BE2C (cell line): Measurements from ENCODE around the gene LHX1.

Experiments used
- DNase-seq: peaks from one replicate; pipeline ENCODE4 v3.0.0-alpha.2; 2020
- H3K27me3 ChIP-seq: fragments of 250-450 bp; sonication (Bioruptor Pico); 2 replicates; pipeline ENCODE4 v1.5.1; 2020; ENCODE audit warnings: mild to moderate bottlenecking
- H3K36me3 ChIP-seq: fragments of 250-450 bp; sonication (Bioruptor Pico); 2 replicates; pipeline ENCODE4 v1.5.1; 2020; ENCODE audit warnings: mild to moderate bottlenecking
- H3K4me1 ChIP-seq: fragments of 250-450 bp; sonication (Bioruptor Pico); 2 replicates; pipeline ENCODE4 v1.5.1; 2020
- H3K4me3 ChIP-seq: 2 replicates; pipeline ENCODE4 v1.5.1; 2011; ENCODE audit warnings: low read depth, low read length
- H3K9me3 ChIP-seq: fragments of 250-450 bp; sonication (Bioruptor Pico); 2 replicates; pipeline ENCODE4 v1.5.1; 2020
- TF ChIP-seq, protein P1 (sequence below): IDR thresholded peaks from 2 replicates; pipeline ENCODE4 v1.5.1; 2012; ENCODE audit warnings: mild to moderate bottlenecking, low read depth, low read length

The LHX1 gene

DNA sequence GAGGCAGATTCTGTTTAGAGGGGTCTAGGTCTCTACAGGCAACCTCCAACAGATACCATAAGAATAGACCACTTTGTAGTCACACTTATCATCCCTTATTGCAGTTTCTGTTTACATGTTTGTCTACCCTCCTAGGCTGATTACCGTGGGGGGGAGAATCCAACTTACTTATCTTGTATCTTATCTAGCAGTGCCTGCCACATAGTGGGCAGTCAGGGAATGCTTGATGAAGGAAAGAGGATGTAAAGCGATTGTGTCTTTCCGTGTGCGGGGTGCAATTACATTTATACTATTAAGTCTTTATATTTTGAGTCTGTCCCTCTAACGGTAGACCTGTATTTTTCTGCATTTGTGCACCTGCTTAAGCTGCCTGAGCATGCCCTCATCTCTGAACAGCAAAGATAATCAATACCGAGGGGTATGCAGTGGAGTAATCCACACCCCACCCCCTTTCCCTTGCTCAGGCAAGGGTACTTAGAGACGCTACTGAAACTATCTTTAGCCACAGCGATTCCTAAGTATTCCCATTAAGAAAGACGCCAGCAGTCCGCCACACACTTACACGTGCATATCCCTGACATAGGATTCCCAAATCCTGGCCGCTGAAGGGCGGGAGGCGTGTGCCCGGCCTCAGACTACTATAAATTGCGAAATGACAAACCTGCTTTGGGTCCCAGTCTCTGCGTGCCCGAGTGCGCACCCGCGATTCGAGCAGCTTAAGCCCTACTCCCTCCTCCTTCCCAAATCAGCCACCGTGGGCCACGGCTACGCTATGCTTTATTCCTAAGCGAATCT is 10.8 kb downstream of the LHX1 start:
- Histone ChIP-seq H3K9me3 (no peaks in the 10 kb centered on the region), H3K27me3 (peaks cover 48% of the 10 kb centered on the region), H3K36me3 (peaks cover 28% of the 10 kb centered on the region), H3K4me1 (no peaks in the 10 kb centered on the region), H3K4me3 (peak overlapping the region; percentile 83)
- TF ChIP-seq, protein P1, sequence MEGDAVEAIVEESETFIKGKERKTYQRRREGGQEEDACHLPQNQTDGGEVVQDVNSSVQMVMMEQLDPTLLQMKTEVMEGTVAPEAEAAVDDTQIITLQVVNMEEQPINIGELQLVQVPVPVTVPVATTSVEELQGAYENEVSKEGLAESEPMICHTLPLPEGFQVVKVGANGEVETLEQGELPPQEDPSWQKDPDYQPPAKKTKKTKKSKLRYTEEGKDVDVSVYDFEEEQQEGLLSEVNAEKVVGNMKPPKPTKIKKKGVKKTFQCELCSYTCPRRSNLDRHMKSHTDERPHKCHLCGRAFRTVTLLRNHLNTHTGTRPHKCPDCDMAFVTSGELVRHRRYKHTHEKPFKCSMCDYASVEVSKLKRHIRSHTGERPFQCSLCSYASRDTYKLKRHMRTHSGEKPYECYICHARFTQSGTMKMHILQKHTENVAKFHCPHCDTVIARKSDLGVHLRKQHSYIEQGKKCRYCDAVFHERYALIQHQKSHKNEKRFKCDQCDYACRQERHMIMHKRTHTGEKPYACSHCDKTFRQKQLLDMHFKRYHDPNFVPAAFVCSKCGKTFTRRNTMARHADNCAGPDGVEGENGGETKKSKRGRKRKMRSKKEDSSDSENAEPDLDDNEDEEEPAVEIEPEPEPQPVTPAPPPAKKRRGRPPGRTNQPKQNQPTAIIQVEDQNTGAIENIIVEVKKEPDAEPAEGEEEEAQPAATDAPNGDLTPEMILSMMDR, result no peak
- no peak for DNase-seq

DNA sequence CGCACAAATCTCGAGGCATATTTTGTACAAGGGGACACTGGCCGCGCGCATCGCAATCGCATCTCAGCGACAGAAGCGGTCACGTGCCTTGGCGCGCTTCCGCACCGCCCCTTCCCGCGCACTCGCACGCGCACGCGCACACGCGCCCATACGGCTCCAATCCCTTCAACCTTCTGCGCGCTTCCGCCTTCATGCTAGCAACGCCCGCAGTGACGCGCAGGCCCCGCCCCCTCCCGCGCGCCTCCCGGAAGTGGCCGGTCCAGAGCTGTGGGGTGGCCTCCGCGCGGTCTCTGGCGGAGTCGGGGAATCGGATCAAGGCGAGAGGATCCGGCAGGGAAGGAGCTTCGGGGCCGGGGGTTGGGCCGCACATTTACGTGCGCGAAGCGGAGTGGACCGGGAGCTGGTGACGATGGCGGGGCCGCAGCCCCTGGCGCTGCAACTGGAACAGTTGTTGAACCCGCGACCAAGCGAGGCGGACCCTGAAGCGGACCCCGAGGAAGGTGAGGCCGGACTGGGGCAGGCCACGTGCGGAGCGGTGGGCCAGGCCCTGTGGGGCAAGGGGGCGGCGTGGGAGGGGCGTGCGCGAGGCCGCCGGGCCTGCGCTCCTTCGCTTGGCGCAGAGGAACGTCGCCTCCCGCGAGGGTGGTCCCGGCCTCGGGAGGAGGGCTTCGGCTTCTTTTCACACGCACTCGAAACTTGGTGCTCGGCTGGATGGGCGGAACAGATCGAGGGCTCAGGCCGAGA is 11.6 kb downstream of the LHX1 start, which contains the start of gene AATF:
Gene AATF, plus strand, starts transcription at position 238 of the 744 bp plus-strand sequence. Its CDS starts 172 bp downstream, at position 410.
- H3K4me1 ChIP-seq, result no peaks in the 10 kb centered on the region
- peak; percentile 99 for DNase-seq
- TF ChIP-seq, protein P1, result no peak
- H3K4me3 ChIP-seq, result peak within 1 kb of the TSS; percentile 83
- H3K27me3 ChIP-seq, result peaks cover 41% of the 10 kb centered on the region
- H3K9me3 ChIP-seq, result no peaks in the 10 kb centered on the region
- H3K36me3 ChIP-seq, result peaks cover 36% of the 10 kb centered on the region

DNA sequence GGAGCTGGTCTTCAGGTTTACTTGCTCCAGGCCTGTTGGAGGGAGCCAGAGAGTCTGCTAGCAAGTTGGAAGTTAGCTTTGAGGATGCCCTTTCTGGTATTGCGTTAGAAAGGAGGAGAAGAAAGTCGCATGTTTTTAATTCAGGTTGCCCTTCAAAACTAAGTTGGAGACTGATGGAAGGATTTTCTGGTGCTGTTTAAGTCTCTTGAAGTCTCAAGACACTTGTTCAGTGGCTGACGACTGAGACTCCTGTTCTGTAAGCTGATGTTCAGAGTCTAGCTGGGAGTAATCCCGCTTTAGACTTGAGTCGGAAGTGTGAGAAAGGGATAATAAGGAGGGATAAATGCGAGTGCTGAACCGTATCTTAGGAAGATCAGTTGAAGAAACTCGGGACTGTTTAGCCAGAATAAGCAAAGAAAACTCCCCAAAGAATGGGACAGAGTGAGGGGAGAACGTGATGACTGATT is 12.2 kb downstream of the LHX1 start:
- TF ChIP-seq, protein P1, result 0 out of 2 replicates have a peak, but pooled peaks have one; percentile 6
- H3K9me3 ChIP-seq, result no peaks in the 10 kb centered on the region
- peak overlapping the region; percentile 83 for H3K4me3 ChIP-seq
- no peak for DNase-seq
- no peaks in the 10 kb centered on the region for H3K4me1 ChIP-seq
- peaks cover 42% of the 10 kb centered on the region for H3K36me3 ChIP-seq
- H3K27me3 ChIP-seq, result peaks cover 35% of the 10 kb centered on the region

DNA sequence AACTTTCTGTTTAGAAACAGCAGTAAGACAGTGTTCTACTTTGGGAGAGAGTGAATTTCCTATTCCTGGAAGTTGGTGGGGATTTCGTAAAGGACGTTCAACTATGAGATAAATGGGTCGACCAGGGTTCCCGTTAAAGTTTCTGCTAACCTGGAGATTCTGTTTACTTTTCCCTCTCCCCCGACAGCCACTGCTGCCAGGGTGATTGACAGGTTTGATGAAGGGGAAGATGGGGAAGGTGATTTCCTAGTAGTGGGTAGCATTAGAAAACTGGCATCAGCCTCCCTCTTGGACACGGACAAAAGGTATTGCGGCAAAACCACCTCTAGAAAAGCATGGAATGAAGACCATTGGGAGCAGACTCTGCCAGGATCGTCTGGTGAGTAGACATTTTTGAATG is 12.8 kb downstream of the LHX1 start:
- peaks cover 29% of the 10 kb centered on the region for H3K27me3 ChIP-seq
- DNase-seq, result no peak
- H3K36me3 ChIP-seq, result peaks cover 46% of the 10 kb centered on the region
- H3K4me3 ChIP-seq, result peak overlapping the region; percentile 83
- no peaks in the 10 kb centered on the region for H3K9me3 ChIP-seq
- no peaks in the 10 kb centered on the region for H3K4me1 ChIP-seq
- TF ChIP-seq, protein P1, result no peak

DNA sequence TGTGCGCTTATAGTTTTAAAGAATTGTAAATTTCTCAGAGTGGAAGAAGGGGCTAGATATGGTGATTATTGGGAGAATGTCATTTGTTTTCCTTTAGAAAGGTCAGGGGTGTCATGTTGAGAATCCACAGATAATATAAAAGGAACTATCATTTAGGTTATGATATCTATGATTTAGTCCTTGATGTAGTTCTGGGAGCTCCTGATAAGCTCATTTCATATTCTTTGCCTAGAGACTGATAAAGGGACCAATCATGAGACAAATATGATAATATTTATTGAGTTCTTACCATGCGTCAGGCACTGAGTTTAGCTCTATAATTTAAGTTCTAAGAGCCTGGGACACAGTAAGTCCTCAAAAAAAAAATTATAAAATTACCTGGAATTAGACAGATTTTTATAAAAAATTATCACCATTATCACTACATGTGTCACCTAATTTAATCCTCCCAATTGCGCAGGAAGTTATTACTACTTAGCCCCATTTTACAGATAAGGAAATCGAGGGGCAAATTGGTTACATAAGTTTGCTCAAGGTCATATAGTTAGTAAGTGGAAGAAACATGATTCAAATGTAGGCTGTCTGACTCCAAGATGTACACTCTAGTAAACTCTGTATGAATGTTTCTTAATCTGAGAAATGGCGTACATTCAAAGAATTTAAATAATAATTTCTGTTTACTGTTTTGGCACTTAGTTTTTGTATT is 14.0 kb downstream of the LHX1 start:
- Histone ChIP-seq H3K27me3 (peaks cover 17% of the 10 kb centered on the region), H3K4me3 (no peak overlapping the region), H3K36me3 (peaks cover 58% of the 10 kb centered on the region), H3K4me1 (no peaks in the 10 kb centered on the region), H3K9me3 (no peaks in the 10 kb centered on the region)
- no peak for DNase-seq
- TF ChIP-seq, protein P1, result no peak
